HG02852 (cell line): Measurements from ENCODE around the gene RAB25.
"Not testable (repeated sequence)": the region's sequence is repeated elsewhere in the genome, so short reads cannot be mapped to it uniquely, and the experiment has no call there.

ENCODE experiments used
- ATAC-seq: cut with Tn5 transposase; IDR thresholded peaks from one replicate; pipeline ENCODE4 v1.9.1; 2021; ENCODE audit warnings: mild to moderate bottlenecking, moderate library complexity; ENCODE audit not compliant: unreplicated experiment

The RAB25 gene

DNA sequence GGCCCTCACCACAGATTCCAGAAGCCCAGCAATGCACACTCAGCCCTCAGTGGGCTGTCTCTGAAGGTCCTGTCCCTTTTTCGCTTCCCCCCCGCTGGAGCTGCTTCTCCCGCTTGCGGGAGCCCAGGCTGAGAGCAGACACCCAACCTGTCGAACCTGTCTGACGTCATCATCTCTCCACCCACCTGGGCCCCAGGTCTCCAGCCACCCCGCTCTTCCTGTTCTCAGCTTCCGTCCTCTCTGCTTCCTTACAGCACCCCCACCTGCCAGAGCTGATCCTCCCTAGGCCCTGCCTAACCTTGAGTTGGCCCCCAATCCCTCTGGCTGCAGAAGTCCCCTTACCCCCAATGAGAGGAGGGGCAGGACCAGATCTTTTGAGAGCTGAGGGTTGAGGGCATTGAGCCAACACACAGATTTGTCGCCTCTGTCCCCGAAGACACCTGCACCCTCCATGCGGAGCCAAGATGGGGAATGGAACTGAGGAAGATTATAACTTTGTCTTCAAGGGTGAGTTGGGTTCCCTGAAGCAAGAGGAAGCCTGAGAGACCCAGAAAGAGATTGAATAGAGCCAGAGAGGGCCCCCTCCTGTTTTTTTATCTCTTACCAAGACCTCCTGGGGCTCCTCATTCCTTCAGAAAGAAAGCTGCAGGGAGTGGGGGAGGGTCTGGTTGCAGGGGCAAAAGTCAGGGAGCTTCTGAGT, at the start of gene RAB25:
Gene RAB25 (plus strand): TSS at position 224 of the 700 bp plus-strand sequence. CDS start 241 bp downstream, at position 465.
- ATAC-seq: no peak

DNA sequence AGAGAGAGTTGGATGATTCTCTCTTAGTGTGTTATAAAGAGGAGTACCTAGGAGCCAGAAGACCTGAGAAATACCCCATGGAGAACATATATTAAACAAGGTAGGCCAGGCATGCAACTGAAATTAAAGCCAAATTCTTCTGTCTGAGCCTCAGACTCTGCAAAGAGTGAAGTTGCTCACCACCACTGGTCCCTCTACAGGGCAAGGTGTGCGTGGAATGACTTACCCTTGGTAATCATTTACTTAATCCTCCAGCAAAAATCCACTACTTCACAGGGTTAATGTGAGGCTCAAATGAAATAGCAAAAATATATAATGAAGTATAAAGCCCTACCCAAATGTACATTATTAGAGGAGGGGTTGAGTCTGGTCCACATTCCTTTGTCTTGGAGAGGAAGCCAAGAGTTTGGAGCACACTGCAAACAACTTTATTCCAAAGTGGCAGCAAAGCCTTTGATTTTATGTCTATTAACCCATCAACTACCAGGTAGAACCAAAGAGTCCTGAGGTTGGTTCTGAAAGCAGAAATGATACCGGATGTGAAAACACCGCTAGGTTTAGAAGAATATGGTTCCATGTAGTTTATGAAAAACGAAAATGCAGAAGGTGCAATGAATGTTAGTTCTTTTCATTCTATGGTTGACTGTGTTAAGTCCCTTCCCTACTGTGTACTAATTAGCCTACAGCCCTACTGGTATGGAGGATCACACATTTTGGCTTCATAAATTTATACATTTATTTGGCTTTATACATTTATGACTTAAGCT, 48.7 kb upstream of the RAB25 start:
- peak; percentile 83 for ATAC-seq

DNA sequence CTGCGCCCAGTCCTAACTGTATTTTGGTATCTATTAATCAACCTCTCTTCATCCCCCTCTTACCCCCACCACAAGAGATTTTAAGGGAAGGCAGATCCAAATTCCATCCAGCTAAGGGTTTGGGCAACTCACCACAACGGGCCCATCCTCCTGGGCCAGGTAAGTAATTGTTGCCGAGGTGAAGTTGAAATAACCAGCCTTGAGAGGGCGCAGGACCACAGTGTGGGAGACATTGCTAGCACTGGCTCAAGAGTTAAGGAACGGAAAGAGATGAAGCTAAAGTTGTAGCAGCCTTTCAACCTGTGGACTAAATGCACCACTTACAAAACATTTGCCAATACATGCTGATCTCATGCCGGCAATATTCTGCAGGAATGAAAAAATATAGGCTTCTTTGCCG, 46.1 kb upstream of the RAB25 start:
- no peak for ATAC-seq

DNA sequence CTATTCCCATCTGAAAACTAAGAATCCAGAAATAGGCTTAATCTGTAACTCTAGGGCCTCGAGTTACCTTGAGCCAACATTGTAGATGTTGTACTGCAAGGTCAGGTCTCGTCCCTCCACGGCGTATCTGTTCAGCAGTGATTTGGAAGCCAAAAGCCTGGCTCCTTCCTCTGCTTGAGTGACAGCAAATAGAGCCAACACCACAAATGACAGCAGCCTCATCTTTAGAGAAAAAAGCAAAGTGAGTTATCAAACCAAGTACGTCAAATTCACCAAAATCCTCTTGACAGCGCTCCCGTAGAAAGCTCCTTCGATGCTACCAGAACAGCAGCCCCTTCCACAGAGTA, 41.0 kb upstream of the RAB25 start:
- no peak for ATAC-seq

DNA sequence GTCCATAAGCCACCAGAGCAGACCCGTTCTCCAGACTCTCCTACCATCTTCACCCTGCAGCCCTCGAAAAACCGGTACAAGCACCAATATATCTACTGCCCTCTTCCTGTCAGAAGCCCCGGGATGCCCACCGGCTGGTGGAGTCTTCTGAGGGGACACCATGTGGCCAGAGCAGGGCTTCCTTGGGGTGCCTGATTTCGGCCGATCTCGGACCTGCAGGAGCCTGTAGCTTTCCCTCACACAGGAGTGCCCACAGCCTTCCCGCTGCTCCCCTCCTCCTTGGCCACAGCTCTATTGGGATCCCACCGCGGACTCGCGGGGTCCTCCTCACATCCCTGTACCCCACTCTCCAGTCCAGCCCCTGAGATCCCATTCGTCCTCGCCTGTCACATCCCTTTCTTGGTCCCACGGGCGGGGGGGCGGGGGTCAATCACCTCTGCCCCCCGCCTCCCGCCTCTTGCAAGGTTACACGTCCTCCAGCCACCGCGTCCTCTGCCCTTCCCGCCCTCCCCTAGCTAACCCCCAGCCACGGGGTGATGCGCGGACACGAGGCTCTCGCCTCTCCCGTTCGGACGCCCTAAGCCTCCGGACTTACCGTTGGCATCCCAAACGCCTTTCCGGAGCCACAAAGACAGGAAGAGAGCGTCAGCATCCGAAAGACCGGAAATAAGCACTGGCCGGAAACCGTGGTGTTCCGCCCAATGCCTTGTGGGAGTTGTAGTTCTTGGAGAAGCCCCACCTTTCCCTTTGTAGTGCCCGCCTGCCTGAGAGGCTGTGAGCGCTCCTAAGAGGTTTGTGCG, 40.5 kb upstream of the RAB25 start, which contains the start of gene SSR2:
Gene SSR2 (minus strand): TSS at position 659 of the 800 bp plus-strand sequence. CDS start 784 bp downstream, outside the sequence.
- ATAC-seq: peak; percentile 97

DNA sequence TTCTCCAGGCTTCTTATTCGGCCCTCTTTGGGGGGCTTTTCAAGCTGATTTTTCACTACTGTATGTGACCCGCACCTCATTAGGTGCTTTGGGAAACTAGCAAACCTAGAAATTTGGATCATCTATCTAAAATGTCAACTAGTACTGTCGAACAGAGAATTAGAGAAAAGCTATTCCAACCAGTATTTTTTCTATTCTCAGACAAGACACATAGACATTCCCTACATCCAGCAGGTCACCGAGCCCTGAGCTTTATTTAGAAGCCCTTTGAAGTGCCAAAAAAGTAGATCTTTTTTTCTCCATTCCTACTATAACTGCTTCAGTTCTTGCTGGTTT, 39.9 kb upstream of the RAB25 start:
- ATAC-seq: no peak

DNA sequence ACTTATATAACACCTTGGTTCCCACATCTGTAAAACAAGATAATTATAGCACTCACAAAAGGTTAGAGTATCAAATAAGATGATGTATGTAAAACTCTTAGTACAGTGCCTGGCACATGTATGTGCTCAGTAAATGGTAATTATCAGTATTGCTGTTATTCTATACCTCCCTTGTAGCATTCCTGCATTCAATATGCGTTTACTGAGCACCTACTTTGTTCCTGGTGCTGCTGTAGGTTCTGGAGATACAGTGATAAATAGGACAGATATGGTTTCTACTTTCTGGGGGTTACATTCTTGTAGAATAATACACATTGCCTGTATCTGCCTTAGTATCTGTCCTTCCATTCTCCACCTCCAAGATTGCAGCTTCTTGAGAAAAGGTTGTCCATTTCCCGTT, 39.0 kb upstream of the RAB25 start:
- no peak for ATAC-seq

DNA sequence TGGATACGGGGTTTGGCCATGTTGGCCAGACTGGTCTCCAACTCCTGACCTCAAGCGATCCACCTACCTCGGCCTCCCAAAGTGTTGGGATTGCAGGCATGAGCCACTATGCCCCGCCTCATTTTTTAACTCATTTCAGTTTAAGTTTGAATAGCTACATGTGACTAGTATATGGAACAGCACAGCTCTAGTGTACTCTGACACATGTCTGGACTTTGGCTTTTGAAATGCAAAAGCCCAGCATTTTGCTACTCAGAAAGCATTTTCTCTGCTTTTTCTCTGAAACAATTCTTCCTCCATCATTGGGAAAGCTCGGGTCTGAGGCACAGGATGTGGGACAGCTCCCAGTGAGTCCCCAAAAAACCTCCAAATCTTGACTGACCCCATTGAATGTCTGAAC, 36.2 kb upstream of the RAB25 start:
- no peak for ATAC-seq

DNA sequence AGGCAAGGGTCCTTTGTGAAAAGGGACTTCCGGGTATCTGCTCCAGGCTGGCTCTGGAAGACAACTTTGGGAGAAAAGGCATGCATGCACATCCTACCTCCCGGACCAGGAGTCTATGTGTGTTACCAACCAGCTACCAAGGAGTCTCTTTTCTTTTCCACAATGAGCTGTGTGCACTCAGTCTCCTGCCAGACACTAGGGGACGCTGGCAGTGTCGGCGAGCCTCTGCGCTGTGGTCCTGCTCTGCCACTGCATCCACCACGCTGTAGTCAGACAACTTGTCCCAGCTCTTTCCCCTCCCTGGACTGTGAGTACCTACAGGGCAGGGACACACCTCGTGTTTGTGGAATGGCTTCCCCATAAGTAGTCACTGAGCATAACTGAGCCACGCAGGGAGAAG, 35.1 kb upstream of the RAB25 start:
- ATAC-seq: no peak

DNA sequence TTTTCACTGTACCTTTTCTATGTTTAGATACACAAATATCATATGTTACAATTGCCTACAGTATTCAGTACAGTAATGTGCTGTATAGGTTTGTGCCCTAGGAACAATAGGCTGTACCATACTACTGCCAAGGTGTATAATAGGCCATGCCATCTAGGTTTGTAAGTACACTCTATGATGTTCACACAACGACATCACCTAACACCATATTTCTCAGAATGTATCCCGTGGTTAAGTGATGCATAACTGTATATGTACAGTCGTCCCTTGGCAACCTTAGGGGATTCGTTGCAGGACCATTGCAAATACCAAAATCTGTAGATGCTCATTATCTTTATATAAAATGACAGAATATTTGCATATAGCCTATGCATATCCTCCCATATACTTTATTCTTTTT, 34.4 kb upstream of the RAB25 start:
- ATAC-seq: no peak

DNA sequence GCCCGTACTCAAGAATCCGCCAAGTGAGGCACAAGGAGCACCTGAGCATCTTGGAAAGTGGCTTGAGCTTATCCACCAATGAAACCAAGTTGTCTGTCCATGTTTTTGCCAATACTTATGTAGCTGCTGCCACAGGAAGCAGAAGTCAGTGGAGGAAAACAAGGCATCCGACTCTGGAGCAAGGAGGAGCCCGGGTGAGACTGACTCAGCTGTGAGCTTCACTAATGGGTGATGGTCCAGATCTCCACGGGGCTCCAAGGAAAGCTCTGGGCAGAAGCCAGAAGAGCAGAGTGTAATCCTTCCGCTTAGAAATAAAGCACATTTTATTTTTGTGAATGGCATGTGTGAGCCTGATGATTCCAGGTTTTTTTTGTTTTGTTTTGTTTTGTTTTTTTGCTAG, 27.9 kb upstream of the RAB25 start:
- ATAC-seq: no peak

DNA sequence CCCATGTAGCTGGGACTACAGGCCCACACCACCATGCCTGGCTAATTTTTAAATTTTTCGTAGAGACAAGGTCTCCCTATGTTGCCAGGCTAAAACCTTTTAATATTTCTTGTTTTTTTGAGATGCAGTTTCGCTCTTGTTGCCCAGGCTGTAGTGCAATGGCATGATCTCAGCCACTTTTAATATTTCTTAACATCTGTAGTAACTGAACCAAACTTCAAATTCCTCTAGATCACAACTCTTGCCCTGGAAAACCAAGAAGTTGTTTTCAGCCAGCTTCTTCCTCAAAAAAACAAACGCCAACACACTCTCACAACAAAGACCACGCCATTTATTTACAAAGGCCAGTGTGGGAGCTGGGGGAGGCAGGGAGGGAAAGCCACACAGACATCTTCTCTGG, 26.0 kb upstream of the RAB25 start:
- not testable (repeated sequence) for ATAC-seq

DNA sequence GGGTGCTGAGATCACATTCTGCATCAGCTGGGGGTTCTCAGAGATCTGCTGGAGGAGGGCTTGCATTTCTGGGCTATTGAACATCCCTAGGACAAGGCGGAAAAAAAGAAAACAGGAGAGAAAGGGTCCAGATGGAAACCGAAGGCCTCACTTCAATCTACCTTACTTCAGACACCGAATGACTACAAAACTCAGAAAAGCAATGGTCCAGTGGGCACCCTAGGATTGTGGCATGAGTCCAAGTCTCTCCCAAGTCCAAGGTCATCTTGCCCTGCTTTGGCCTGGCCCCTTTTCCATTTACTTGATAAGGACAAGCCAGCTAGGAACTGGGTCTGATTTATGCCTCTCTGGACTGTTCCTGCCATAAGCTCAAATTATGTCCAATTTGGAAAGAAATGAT, 18.1 kb upstream of the RAB25 start:
- ATAC-seq: no peak

DNA sequence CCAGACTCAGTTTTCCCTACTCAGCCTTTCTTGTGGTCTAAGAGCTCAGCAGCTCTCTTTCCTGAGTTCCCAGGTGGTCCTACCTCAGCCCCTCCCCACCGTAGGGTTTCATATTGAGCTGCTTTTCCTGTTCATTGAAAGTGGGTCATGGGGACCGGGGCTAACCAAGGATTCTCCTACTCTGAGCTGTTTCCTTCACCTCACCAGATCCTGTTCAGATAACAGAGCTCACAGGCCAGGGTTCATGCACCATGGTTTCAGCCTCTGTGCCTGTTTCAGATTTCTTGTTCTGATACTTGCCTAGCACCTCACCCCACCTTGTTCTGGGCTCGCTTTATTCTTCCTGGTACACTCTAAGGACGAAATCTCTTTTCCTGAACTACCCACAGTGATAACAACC, 15.9 kb upstream of the RAB25 start:
- no peak for ATAC-seq

DNA sequence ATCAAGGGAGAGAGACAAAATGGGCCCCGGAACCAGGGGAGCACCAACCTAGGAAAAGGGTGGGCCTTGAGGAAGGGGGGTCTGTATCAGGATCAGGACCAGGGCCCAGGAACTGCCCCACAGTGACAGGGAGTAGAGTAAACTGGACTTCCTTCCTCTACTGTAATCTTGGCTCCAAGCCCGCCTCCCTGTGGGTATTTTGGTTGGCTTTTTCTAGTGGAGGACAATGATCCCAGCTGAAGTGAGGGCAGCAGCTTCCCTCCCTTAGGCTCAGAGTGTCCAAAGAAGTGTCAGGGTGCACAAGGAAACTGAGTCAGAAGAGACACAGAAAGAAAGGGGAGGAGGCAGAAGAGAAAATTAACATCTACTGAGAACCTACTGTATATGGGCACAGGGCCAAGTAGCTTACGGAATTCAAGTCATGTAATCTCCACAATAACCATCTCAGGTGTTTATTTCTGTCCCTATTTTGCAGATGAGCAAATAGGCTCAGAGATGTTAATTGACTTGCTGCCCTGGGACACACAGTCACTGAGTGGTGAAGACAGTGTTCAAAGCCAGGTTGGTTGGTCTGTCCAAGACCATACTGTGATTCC, 12.2 kb upstream of the RAB25 start:
- no peak for ATAC-seq

DNA sequence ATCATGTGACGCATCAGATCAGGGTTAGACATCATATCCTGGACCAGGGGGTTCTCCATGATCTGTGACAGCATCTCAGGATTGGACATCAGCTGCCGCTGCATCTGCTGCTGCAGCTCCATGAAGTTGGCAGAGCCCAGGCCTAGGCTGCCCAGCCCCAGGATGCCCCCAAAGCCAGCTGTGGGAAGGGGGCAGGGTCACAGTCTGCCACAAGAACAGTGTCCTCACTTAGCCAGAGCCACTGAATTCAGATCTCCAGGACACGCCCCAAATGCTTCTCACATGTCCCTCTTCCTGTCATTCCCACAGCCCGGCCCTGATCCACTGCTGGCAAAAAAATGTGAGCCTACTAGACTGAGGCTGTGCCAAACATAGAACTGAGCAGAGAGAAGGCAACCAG, 10.6 kb upstream of the RAB25 start:
- no peak for ATAC-seq

DNA sequence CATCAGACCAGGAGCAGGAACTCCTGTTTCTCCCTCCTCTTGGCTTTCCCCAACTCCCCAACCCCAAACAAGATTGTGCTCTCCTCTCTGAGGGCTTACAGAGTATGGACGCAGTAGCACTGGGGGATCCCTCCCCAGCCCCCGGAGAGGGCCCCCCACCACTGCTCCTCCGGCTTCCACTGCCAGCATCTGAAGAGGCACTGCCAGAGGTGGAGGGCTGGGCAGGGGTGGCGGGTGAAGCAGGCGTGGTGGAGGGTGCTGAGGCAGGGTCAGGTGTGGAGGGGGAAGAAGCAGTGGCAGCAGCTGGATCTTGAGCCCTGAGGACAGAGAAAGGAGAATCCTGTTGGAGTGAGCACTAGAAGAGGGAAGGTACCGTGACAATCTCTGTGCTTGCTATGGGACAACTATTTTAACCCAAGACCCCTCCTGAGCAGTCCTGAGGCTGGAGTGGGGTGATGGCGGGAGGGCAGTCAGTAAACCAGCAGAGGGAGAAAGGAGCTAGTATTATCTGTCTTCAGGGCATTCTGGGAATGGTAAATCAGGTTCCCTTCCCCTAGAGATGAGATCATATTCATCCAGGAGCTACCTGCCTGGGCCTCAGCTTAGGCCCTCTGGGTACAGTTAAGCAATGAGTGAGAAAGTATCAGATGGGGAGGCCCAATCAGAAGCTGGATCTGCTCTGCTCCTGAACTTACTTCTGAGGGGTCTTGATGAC, 9.8 kb upstream of the RAB25 start:
- no peak for ATAC-seq

DNA sequence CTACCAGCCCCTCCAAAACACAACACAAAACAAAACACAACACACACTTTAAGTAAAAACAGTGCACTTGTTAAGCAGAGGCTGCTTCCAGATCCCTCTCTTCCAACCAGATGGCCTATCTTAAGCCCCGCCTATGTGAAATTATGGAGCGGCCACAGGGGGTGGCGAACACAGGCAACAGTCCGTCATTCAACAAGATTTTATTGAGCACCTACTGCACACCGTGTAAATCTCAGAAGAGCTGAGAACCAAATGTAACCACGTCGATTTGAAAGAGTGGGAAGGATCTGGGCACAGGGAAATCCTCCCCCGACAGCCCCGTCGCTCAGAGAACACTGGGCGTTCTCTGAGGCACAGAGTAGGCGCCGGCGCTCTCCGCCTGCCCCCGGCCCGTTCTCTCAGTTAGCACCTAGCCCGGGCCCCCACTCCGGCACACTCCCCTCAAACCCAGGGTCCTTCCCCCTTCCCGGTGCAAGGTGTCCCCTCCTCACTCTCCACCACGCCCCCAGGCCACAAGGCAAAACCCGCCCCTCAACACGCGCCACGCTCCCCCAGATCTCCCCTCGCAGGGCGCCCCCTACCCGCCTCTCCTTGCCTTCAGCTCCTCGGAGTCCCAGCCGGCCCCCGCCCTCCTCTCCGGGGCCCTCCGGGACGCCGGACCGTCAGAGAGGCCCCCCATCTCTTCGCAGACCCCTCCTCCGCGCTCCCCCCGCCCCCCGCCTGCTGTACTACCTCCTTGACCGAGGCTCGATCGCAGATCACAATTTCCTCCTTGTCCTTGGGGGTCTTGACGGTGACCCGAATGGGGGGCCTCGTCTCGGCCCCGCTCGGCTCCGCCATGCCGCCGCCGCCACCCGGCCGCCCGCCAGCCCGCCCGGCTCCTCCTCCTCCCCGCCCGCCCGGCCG, 7.8 kb upstream of the RAB25 start:
- no peak for ATAC-seq

DNA sequence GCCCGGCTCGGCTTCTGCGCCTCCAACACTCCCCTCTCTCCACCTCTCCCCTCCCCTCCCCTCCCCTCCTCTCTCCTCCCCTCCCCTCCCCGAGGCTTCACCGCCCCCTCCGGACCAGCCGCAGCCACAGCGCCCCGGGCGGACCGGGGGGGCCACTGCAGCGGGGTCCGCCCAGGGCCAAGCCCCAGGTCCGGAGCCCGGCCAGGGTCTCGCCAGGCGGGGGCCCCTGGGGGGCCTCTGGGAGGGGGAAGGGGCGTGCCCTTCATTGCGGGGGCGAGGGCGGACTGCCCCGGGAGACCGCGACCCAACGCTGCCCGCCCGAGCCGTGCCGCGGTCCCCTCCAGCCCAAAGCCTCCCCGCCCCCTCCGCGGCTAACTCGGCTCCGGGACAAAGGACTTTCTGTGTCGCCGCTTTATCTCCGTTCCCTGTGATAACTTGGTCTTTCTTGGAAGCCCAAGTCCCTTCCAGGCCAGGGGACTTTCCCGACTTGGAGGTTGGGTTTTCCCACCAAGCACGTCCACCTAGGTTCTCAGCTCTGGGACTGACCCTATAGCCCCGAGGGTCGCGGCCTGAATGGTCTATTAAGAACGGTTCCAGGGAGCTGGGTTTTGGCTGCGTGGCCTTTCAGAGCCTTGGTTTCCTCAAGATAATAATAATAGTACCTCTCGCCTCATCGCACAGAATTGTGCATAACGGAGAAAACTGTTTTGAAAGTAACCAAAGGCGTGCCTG, 7.0 kb upstream of the RAB25 start, which contains the start of gene UBQLN4:
Gene UBQLN4 (minus strand): TSS at position 31 of the 732 bp plus-strand sequence. CDS start 97 bp downstream, outside the sequence.
- peak; percentile 46 for ATAC-seq
